Central memory CD4-positive, alpha-beta T cell (primary cell): ENCODE results near the gene TPSD1.
"Not testable (repeated sequence)": the region's sequence is repeated elsewhere in the genome, so short reads cannot be mapped to it uniquely, and the experiment has no call there.

Experiments used
- DNase-seq: peaks from one replicate; pipeline ENCODE4 v3.0.0; 2022

The TPSD1 gene

GRCh38 chr16:1282324-1282973 is 26.6 kb downstream of the TPSD1 start:
- no peak for DNase-seq

- no peak for DNase-seq
Observed at GRCh38 chr16:1283296-1283695, 27.4 kb downstream of the TPSD1 start.

- no peak for DNase-seq
Observed at GRCh38 chr16:1283996-1284616, 28.2 kb downstream of the TPSD1 start.

- DNase-seq, result no peak
Observed at GRCh38 chr16:1285669-1286512, 30.0 kb downstream of the TPSD1 start.

GRCh38 chr16:1286513-1287094 is 30.7 kb downstream of the TPSD1 start:
- DNase-seq, result no peak

DNA sequence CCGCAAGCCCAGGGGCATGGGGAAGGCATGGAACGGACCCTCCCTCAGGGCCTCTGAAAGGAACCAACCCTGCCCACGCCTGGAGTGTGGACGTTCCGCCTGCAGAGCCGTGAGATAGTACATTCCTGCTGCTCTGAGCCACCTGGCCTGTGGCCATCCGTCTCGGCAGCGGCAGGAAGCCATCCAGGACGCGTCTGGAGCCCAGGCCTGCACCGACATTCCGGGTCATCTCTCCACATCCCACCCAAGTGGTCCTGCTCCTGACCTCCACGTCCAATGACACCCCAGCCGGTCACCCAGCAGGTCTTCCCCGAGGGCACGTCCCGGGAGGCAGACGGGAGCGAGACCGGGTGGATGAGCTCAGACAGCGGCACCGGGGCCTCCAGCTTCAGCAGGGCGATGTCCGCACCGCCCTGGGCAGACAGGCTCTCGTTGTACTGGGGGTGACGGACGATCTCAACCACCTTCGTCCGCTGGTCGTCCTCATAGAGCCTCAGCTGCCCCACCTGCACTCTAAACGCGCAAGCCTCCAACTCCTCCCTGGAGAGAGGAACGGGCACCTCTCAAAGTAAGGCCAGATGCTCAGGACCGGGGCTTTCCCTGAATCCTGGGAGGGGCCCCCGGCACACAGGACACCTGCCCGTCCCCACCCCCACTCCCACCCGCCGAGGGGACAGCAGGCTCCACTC is 32.3 kb downstream of the TPSD1 start:
- no peak for DNase-seq

DNA sequence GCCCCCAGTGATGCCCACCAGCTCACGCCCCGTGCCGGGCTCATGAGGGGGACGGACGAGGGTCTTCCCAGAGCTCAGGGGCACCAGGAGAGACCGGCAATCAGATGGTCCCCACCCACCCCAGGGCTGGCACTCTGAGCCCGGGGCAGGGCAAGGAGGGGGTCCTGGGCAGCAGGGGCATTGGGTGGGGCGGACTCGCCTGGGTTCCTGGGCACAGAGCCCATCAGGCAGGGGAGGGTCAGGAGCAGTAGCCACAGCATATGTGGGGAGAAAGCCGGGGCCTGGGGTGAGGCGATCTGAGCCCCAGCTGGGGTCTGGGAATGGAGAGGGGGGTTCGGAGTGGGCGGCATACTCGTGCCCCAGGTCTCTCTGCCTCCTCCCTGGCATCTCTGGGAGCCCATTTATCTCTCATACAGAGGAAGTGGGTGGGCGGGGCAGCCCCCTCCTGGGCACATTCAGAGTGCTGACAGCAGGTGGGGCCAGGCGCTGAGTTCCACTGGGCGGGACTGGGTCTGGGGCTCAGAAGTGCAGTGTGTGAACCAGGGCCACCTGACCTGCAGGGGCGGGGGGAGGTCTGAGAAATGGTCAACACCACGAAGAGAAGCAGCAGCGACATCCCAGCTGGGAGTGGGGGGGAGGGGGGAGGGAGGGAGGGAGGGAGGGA is 33.1 kb downstream of the TPSD1 start:
- DNase-seq, result no peak

DNA sequence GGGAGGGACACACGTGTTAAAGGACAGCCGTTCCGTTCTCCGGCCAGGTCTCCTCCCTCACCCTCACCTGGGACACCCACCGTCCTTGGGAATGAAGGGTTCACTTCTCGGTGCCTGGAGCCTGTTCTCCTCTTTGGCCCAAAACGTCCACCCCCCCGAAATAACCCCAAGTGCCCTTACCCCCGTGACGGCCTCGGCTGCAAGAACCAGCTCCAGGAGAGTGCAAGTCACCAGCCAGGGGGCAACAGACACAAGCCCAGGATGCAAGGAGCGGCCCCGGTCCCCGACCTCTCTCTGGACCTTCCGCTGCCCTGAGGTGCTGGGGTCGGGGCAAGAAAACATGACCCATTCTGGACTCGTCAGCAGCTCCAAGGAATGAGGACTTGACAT is 33.6 kb downstream of the TPSD1 start:
- DNase-seq, result no peak

- no peak for DNase-seq
Observed at GRCh38 chr16:1290063-1290501, 34.2 kb downstream of the TPSD1 start.

DNA sequence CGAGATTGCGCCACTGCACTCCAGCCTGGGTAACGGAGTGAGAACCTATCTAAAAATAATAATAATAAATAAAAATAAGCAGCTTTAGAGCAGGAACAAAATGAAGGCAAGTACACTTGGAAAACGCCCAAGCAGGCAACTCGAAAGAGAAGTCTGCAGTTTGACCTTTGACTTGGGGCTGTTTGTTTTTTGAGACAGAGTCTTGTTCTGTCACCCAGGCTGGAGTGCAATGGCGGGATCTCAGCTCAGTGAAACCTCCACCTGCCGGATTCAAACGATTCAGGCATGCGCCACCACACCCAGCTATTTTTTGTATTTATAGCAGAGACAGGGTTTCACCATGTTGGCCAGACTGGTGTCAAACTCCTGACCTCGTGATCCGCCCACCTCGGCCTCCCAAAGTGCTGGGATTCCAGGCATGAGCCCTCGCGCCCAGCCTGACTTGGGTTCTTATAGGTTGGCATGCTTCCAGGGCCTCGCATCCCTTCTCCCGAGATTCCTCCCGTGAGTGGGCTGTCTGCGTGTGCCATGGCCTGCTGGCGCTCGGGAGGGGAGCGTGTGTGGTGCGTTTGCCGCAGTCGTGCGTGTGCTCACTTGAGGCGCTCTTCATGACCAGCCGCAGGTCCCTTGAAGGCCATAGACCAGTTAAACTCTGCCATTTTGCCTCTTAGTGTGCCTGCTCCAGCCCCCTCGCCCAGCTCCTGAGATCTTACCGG is 35.1 kb downstream of the TPSD1 start:
- DNase-seq, result no peak

DNA sequence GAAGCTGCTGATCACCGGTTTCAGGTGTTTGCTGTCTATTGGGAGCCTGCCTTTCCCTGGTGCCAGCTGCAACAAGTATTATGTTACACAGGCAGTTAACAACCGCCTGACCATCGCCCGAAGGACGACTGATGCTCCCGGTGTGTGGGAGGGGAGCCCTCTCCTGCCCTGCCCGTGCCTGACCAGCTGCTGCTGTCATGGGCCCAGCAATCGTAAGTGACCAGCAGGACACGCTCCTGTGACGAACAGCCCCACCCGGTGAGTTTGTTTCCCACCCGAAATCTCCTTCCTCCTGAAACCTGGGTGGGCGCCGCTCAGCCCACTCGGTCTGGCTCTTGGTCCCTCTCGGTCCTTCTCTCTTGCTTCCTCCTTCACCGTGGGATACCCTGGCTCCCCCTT is 35.7 kb downstream of the TPSD1 start:
- DNase-seq, result no peak

DNA sequence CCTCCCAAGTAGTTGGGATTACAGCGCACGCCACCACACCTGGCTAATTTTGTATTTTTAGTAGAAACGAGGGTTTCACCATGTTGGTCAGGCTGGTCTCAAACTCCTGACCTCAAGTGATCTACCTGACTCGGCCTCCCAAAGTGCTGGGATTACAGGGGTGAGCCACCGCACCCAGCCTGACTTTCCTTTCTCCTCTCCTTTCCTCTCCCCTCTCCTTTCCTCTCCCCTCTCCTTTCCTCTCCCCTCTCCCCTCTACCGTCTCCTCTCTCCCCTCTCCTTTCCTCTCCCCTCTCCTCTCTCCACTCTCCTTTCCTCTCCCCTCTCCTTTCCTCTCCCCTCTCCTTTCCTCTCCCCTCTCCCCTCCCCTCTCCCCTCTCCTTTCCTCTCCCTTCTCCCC is 36.3 kb downstream of the TPSD1 start:
- not testable (repeated sequence) for DNase-seq

DNA sequence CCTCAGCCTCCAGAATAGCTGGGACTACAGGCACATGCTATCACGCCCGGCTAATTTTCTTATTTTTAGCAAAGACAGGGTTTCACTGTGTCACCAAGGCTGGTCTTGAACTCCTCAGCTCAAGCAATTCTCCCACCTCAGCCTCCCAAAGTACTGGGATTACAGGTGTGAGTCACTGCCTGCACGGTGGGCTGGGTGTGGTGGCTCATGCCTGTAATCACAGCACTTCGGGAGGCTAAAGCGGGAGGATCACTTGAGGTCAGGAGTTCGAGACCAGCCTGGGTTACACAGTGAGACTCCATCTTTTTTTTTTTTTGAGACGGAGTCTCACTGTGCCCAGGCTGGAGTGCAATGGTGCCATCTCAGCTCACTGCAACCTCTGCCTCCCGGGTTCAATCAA is 36.9 kb downstream of the TPSD1 start:
- DNase-seq, result not testable (repeated sequence)

DNA sequence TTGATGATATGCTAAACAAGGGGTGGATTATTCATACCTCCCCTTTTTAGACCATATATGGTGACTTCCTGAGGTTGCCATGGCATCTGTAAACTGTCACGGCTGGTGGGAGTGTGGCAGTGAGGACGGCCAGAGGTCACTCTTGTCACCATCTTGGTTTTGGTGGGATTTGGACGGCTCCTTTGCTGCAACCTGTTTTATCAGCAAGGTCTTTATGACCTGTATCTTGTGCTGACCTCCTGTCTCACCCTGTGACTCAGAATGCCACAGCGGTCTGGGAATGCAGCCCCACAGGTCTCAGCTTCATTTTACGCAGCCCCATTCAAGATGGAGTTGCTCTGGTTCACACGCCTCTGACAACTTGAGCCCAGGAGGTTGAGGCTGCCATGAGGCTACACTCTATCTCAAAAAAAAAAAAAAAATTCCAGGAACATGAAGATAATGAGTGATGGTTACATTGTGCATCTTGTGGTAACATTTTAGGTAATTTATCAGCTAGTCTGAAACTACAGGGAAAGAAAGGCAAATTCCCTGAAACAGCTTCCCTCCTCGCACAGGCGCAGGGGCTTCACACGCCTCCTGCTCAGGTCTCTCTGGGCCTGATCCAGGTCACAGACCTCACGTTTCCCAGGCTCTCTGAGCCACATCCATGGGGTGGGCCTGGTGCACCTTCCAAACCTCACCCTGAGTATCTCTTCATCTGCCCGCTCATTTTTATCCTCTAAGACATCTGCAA is 38.2 kb downstream of the TPSD1 start:
- no peak for DNase-seq

DNA sequence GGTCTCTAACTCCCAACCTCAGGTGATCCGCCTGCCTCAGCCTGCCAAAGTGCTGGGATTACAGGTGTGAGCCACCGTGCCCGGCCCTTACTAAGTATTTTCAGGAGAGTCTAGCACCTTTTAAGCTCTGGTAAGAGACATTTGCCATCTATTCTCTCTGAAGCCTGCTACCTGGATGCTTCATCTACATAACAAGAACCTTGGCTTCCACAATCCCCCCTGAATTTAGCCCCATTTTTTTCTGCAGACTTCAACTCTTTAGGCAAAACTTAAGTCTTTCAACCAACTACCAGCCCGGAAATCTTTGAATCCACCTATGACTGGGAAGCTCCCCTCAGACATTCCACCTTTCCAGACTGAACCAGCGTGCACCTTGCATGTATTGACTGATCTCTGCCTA is 39.6 kb downstream of the TPSD1 start:
- no peak for DNase-seq

DNA sequence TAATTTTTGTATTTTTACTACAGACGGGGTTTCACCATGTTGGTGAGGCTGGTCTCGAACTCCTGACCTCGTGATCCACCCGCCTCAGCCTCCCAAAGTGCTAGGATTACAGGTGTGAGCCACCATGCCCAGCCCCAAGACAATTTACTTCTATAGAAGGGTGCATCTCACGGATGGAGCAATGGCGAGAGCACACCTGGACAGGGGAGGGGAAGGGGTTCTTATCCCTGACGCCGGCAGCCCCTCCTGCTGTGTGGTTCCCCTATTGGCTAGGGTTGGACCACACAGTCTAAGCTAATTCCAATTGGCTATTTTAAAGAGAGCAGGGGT is 40.8 kb downstream of the TPSD1 start:
- DNase-seq, result not testable (repeated sequence)

DNA sequence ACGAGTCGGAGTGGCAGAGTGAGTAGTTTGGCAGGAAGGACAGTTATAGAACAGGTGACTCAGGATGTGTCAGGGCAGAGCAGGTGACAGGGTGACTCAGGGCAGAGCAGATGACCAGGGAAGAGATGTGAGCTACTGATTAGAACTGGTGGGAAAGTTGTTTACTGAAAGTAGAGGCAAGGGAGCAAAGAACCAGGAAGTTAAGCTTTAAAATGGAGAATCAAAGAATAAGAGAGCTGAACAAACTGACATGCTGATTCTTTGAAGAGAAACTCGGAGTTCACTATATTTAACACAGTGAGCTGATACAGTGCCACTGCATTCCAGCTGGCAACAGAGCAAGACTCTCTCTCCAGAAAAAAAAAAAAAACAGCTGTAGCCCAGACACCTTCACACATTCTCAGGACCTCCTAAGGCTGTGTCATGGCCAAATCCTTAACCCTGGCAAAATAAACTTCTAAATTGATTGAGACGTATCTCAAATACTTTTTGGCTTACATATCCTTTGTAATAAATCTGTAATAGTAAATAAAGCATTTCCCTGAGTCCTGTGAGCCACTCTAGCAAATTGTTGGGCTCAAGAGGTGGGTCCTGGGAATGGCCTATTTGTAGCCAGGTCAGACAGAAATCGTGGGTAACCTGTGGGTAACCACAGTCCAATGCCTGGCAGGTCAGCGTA is 41.3 kb downstream of the TPSD1 start:
- DNase-seq, result no peak

DNA sequence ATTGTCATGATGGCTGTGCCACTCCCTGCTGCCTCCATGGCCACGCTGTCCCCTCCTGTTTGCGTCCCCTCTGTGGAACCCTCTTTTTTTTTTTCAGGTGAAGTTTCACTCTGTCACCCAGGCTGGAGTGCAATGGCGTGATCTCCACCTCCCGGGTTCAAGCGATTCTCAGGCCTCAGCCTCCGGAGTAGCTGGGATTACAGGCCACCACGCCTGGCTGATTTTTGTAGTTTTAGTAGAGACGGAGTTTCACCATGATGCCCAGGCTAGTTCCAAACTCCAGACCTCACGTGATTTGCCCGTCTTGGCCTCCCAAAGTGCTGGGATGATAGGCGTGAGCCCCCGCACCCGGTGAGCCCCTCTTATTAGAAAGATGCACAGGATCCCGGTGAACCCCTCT is 42.5 kb downstream of the TPSD1 start:
- no peak for DNase-seq

GRCh38 chr16:1299012-1299867 is 43.4 kb downstream of the TPSD1 start:
- DNase-seq, result no peak

GRCh38 chr16:1299868-1300203 is 44.0 kb downstream of the TPSD1 start:
- DNase-seq, result no peak
